IPS-11a (cell line): ENCODE data around the gene NKX3-2.

Experiments used
- H3K4me3 ChIP-seq: one replicate; pipeline ENCODE4 v1.5.1; 2013; ENCODE audit warnings: low read depth, low read length, control low read depth

The NKX3-2 gene

DNA sequence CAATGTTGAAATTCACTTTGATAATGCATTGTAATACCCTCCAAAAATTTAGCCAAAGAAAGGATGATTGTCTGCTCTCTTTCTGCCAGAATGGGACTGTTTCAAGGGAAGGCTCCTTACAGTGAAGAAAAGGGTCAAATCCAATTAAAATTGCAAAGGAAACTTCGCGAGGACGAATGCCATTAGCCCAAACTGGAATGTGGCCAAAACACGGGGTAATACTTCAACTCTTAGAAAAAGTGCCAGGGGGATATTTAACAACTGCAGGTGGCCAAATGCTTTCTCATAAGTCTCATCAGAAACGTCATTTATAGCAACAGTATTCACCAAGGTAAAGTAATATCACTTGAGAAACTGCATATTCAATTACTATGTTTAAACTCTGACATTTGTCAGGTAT is 29.0 kb downstream of the NKX3-2 start:
- no peak overlapping the region for H3K4me3 ChIP-seq

DNA sequence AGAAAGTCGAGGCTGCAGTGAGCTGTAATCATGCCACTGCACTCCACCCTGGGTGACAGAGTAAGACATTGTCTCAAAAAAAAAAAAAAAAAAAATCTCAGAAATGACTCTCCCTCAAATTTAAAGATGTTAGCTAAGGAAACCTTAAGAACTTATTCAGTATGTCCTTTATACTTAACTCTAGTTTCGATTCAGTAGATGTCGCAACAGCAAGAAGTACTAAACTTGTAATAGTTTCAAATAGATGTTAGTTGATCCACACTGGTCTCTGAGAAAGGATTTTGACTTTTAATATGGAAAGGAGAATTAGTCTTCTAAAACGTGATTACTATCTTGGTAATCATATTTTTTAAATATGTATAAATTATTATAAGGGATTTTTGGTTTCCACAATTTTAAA is 29.6 kb downstream of the NKX3-2 start:
- no peak overlapping the region for H3K4me3 ChIP-seq

DNA sequence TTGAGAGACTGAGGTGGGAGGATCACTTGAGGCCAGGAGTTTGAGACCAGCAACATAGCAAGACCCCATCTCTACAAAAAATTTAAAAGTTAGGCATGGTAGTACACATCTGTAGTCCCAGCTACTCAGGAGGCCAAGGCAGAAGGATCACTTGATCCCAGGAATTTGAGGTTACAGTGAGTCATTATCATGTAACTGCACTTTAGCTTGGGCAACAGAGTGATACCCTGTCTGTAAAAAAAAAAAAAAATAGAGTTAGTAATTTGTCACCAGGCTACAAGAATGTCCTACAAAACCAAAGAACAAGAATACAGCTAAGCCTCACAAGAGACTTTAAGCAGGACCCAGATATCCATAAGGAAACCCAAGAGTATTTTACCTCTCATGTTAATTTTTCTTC is 33.2 kb downstream of the NKX3-2 start:
- H3K4me3 ChIP-seq: no peak overlapping the region

DNA sequence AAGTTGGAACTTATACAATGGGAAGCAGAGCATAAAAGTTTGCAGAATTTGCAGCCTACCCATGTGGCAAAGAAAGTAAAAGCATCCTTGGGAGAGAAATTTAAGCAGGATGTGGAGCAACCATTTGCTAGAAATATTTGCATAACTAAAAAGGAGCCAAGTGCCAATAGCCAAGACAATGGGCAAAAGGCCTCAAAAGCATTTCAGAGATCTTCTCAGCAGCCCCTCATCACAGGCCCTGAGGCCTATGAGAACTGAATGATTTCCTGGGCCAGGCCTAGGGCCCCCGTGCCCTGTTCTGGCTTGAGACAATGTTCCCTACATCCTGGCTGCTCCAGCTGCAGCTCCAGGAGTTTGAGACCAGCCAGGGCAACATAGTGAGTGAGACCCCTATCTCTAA is 34.9 kb downstream of the NKX3-2 start:
- H3K4me3 ChIP-seq: no peak overlapping the region

DNA sequence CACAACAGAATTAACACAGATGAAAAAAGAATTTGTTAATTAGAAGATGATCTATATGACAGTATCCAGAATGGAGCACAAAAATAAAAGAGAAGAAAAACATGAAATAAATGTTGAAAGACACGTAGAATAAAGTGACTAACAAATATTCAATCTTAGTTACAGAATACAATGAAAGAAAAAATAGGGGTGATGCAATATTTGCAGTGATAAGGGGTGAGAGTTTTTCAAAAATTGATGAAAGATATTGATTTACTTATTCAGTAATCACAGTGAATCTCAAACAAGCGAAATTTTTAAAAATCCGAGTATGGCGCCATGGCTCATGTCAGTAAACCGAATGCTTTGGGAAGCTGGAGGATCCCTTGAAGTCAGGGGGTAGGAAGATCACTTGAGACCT is 39.9 kb downstream of the NKX3-2 start:
- no peak overlapping the region for H3K4me3 ChIP-seq

DNA sequence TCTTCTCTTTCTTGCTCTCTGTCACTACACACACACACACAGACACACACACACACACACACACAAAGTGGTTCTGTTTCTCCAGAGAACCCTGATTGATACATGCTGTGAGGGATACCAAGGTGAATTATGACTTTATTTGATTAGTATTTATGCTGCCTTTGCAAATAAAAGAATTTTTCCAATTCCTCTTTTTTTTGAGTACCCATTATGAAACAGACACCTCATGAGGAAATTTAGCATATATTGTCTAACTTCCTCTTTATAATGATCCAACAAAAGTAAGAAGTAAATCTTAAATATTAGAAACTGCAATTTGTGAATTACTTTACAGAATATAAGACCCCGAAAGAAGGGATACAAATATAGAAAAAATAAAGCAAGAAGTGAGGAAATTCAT is 45.8 kb downstream of the NKX3-2 start:
- H3K4me3 ChIP-seq: no peak overlapping the region

DNA sequence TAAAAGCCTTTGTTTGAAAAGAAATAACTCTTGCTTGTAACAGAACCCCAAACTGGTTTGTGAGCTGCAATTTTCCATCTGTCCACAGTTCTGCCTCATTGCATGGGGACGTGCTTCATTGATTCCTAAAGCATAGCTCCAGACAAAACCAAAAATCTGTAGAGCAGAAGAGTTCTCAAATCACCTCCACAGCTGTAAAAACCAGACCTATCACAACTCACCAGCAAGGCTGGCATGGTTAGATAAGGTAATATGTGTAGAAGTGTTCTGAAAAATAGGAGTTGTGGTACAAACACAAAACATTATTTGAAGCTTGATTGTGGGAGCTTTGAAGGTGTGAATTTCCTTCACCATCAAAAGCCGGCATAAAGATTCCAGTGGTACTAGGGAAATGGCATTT is 47.7 kb downstream of the NKX3-2 start:
- H3K4me3 ChIP-seq: no peak overlapping the region

DNA sequence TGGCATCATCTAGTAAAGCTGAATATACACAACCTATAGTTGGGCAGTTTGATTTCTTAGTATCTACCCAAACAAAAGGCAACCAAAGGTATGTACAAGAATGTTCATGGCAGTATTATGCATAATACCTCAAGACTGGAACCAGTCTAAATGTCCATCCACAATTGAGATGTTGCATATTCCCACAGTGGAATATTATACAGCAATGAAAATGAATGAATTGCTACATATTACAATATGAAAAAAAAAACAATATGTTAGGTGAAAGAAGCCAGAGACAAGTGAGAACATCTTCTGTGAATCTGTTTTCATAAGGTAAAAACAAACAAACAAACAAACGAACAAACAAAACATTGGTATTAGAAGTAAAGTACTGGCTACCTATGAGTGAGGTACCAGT is 48.6 kb downstream of the NKX3-2 start:
- no peak overlapping the region for H3K4me3 ChIP-seq

DNA sequence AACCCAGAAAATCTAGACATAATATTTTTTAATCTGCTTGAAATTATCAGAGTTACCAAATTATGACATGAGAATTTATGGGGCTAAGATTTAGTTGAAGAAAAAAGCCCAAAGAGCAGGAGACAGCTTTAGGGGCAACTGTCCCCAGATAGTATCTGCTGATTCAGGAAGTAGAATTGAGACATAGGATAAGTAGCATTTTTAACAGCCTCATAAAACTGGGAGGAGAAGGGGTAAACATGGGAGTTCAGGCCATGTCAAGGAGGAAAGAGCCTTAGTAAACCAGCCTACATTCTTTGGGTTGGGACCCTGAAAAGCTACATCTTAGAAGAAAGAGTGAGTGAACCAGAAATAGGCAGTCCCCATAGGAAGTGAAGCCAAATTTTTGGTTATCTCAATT is 50.5 kb downstream of the NKX3-2 start:
- no peak overlapping the region for H3K4me3 ChIP-seq

DNA sequence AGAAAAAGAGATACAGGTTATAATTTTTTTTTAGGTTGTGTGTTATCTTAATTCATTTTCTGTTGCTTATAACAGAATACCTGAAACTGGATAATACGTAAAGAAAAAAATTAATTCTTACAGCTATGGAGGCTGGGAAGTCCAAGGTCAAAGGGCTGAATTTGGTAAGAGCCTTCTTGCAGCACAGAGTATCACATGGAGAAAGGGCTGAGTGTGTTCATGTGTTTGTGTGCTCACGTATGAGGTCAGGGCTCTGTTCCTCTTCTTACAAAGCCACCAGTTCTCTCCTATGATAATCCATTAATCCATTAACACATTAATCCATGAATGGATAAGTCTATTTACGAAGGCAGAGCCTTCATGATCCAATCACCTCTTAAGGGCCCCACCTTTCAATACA is 51.6 kb downstream of the NKX3-2 start:
- H3K4me3 ChIP-seq: no peak overlapping the region
